Measurements from ENCODE around the gene GRIP1.

DNA sequence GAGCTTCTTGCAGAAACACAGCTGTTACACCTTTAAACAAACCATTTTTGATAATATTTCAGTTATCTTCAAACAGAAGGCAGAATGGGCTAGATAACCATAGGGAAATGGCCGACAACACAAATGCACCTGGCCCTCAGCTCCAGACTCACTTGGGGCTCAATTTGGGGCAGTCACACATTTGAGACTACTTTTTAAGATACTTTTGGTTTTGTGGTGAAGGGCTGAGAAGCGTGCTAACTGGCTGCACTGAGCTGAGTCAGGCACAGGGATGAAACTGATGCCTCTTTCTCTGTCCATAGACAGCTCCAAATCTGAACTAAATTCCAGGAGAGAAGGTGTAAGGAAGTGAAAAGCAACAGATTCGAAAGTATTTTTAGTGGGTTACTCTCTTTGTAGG, 18.5 kb upstream of the GRIP1 start:
- TF ChIP-seq CTCF (IDR thresholded peaks at IDR 0.05) (no peak), EP300 (IDR thresholded peaks at IDR 0.05) (no peak), POLR2A (IDR thresholded peaks at IDR 0.05) (no peak), POLR2AphosphoS5 (IDR thresholded peaks at IDR 0.05) (no peak)
